ENCODE measurements around the gene CERK. TPM values are rescaled to one million over a fixed set of nuclear protein-coding genes. Genes with fewer than 3 reads are reported as not detected.

The CERK gene
- total RNA-seq, 4 donors from 2014 or later: 19.2 to 46.2 (median 36.6) TPM

- Histone ChIP-seq H3K9me3 (no peaks in the 10 kb centered on the region), H3K4me3 (no peak overlapping the region), H3K27ac (no peak overlapping the region), H3K36me3 (peaks cover 4% of the 10 kb centered on the region), H3K4me1 (peaks cover 50% of the 10 kb centered on the region), H3K27me3 (no peaks in the 10 kb centered on the region)
- no peak for DNase-seq (ENCODE audit: low spot score in 2 of 2)
- 38% methylated on average over 6 of the region's 8 CpGs for WGBS
- TF ChIP-seq POLR2AphosphoS5 (IDR thresholded peaks at IDR 0.05) (no peak), POLR2A (IDR thresholded peaks at IDR 0.05) (no peak), CTCF (IDR thresholded peaks at IDR 0.05) (no peak), EP300 (IDR thresholded peaks at IDR 0.05) (no peak)
Measured at GRCh38 chr22:46653596-46653995, 84.5 kb downstream of the CERK start.

GRCh38 chr22:46652847-46653331 lies 85.2 kb downstream of the CERK start:
- TF ChIP-seq POLR2AphosphoS5 (IDR thresholded peaks at IDR 0.05) (no peak), EP300 (IDR thresholded peaks at IDR 0.05) (no peak), POLR2A (IDR thresholded peaks at IDR 0.05) (no peak), CTCF (IDR thresholded peaks at IDR 0.05) (no peak)
- H3K36me3 ChIP-seq: no peaks in the 10 kb centered on the region
- DNase-seq (ENCODE audit: low spot score in 2 of 2): no peak
- H3K27ac ChIP-seq: no peak overlapping the region
- no peaks in the 10 kb centered on the region for H3K27me3 ChIP-seq
- H3K4me3 ChIP-seq: no peak overlapping the region
- H3K9me3 ChIP-seq: no peaks in the 10 kb centered on the region
- H3K4me1 ChIP-seq: peaks cover 50% of the 10 kb centered on the region
- WGBS: 85% methylated on average over 19 of the region's 23 CpGs

GRCh38 chr22:46652081-46652846 lies 85.8 kb downstream of the CERK start:
- H3K27me3 ChIP-seq: no peaks in the 10 kb centered on the region
- H3K4me3 ChIP-seq: no peak overlapping the region
- H3K9me3 ChIP-seq: no peaks in the 10 kb centered on the region
- WGBS: 85% methylated on average over 13 of the region's 22 CpGs
- peaks cover 51% of the 10 kb centered on the region for H3K4me1 ChIP-seq
- H3K36me3 ChIP-seq: no peaks in the 10 kb centered on the region
- TF ChIP-seq POLR2A (IDR thresholded peaks at IDR 0.05) (no peak), CTCF (IDR thresholded peaks at IDR 0.05) (no peak), POLR2AphosphoS5 (IDR thresholded peaks at IDR 0.05) (no peak), EP300 (IDR thresholded peaks at IDR 0.05) (no peak)
- H3K27ac ChIP-seq: no peak overlapping the region
- DNase-seq (ENCODE audit: low spot score in 2 of 2): no peak

- no peaks in the 10 kb centered on the region for H3K27me3 ChIP-seq
- H3K4me1 ChIP-seq: peaks cover 60% of the 10 kb centered on the region
- no peaks in the 10 kb centered on the region for H3K36me3 ChIP-seq
- H3K4me3 ChIP-seq: no peak overlapping the region
- H3K27ac ChIP-seq: no peak overlapping the region
- DNase-seq (ENCODE audit: low spot score in 2 of 2): no peak
- WGBS: 97% methylated on average over 13 of the region's 16 CpGs
- H3K9me3 ChIP-seq: no peaks in the 10 kb centered on the region
- TF ChIP-seq EP300 (IDR thresholded peaks at IDR 0.05) (no peak), CTCF (IDR thresholded peaks at IDR 0.05) (no peak), POLR2A (IDR thresholded peaks at IDR 0.05) (no peak), POLR2AphosphoS5 (IDR thresholded peaks at IDR 0.05) (no peak)
Measured at GRCh38 chr22:46651316-46651715, 86.7 kb downstream of the CERK start.

- TF ChIP-seq POLR2AphosphoS5 (IDR thresholded peaks at IDR 0.05) (no peak), CTCF (IDR thresholded peaks at IDR 0.05) (no peak), EP300 (IDR thresholded peaks at IDR 0.05) (no peak), POLR2A (IDR thresholded peaks at IDR 0.05) (no peak)
- H3K4me1 ChIP-seq: peaks cover 57% of the 10 kb centered on the region
- no peaks in the 10 kb centered on the region for H3K9me3 ChIP-seq
- no peaks in the 10 kb centered on the region for H3K36me3 ChIP-seq
- peak overlapping the region; percentile 20 for H3K27ac ChIP-seq
- H3K27me3 ChIP-seq: no peaks in the 10 kb centered on the region
- H3K4me3 ChIP-seq: no peak overlapping the region
- 45% methylated on average over 23 of the region's 25 CpGs for WGBS
- no peak for DNase-seq (ENCODE audit: low spot score in 2 of 2)
Measured at GRCh38 chr22:46650078-46650810, 87.8 kb downstream of the CERK start.

Measured in suprapubic skin (tissue), 4 donors.